Measurements from ENCODE around the gene LGR5. TPM values are rescaled to one million over a fixed set of nuclear protein-coding genes. Genes with fewer than 3 reads are reported as not detected.

Gene LGR5
- total RNA-seq, 1 experiment from 2014 or later: not detected

DNA sequence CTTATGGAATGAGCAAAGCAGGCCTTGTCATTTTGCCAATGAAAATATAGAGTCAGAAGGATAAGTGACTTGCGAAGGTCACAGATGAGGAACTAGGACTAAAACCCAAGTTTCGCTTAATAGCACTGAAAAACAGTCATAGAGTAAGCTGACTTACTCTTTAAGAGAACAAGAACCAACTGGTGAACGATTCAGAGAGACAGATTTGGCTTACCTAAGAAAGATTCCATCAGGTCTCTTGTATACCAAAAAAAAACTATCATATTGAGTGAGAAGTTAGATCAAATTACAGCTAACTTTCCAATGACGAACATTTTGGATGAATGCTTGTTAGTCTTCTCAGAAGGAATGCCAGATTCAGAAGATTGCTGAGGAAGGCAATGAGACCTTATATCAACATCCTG lies 149.9 kb downstream of the LGR5 start:
- ChIA-PET POLR2A (no interaction called here), CTCF (no interaction called here), RAD21 (ENCODE audit: low non-redundant PET in 1 of 2, low total read pairs in 2 of 2, uncharacterized antibody in 2 of 2, unreplicated experiment in 2 of 2) (no interaction called here)
- no peak overlapping the region for H3K9ac ChIP-seq (ENCODE audit: low read length)
- H3K36me3 ChIP-seq (ENCODE audit: control insufficient read depth in 1 of 2, insufficient read depth in 2 of 2, low read length in 2 of 2): no peaks in the 10 kb centered on the region
- H2AFZ ChIP-seq (ENCODE audit: low read depth, low read length, poor library complexity, severe bottlenecking): no peak overlapping the region
- no peaks in the 10 kb centered on the region for H3K79me2 ChIP-seq (ENCODE audit: insufficient read depth, low read length)
- H3K9me3 ChIP-seq (ENCODE audit: control insufficient read depth in 1 of 2, insufficient read depth in 1 of 2, low read depth in 1 of 2, low read length in 2 of 2): no peaks in the 10 kb centered on the region
- H3K4me2 ChIP-seq (ENCODE audit: low read length): no peak overlapping the region
- no peak overlapping the region for H3K27ac ChIP-seq (ENCODE audit: low read depth, low read length)
- H3K9me2 ChIP-seq (ENCODE audit: insufficient read depth): no peaks in the 10 kb centered on the region; the same call in 1 of the 2 replicates
- no peak for TF ChIP-seq CBX3 (IDR thresholded peaks at IDR 0.05; ENCODE audit: low read depth)
- TF ChIP-seq POLR2A (IDR thresholded peaks at IDR 0.05; ENCODE audit: borderline replicate concordance, extremely low read depth, insufficient read depth, insufficient read length): no peak
- TF ChIP-seq RAD21 (IDR thresholded peaks at IDR 0.05; ENCODE audit: low read depth): no peak
- TF ChIP-seq, protein P1, sequence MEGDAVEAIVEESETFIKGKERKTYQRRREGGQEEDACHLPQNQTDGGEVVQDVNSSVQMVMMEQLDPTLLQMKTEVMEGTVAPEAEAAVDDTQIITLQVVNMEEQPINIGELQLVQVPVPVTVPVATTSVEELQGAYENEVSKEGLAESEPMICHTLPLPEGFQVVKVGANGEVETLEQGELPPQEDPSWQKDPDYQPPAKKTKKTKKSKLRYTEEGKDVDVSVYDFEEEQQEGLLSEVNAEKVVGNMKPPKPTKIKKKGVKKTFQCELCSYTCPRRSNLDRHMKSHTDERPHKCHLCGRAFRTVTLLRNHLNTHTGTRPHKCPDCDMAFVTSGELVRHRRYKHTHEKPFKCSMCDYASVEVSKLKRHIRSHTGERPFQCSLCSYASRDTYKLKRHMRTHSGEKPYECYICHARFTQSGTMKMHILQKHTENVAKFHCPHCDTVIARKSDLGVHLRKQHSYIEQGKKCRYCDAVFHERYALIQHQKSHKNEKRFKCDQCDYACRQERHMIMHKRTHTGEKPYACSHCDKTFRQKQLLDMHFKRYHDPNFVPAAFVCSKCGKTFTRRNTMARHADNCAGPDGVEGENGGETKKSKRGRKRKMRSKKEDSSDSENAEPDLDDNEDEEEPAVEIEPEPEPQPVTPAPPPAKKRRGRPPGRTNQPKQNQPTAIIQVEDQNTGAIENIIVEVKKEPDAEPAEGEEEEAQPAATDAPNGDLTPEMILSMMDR (IDR thresholded peaks at IDR 0.05 in 2 of 3, conservative IDR thresholded peaks at IDR 0.05 in 1 of 3; ENCODE audit: borderline replicate concordance in 1 of 3, insufficient read depth in 1 of 3, low read depth in 2 of 3, low read length in 2 of 3): no peak
- no peak for TF ChIP-seq EZH2phosphoT487 (IDR thresholded peaks at IDR 0.05; ENCODE audit: borderline replicate concordance)
- no peak for TF ChIP-seq ELF1 (IDR thresholded peaks at IDR 0.05; ENCODE audit: borderline replicate concordance, low read depth)
- TF ChIP-seq, protein P2, sequence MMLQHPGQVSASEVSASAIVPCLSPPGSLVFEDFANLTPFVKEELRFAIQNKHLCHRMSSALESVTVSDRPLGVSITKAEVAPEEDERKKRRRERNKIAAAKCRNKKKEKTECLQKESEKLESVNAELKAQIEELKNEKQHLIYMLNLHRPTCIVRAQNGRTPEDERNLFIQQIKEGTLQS (IDR thresholded peaks at IDR 0.05): no peak
- TF ChIP-seq, protein P3, sequence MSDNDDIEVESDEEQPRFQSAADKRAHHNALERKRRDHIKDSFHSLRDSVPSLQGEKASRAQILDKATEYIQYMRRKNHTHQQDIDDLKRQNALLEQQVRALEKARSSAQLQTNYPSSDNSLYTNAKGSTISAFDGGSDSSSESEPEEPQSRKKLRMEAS (IDR thresholded peaks at IDR 0.05): no peak
- TF ChIP-seq, protein P4, sequence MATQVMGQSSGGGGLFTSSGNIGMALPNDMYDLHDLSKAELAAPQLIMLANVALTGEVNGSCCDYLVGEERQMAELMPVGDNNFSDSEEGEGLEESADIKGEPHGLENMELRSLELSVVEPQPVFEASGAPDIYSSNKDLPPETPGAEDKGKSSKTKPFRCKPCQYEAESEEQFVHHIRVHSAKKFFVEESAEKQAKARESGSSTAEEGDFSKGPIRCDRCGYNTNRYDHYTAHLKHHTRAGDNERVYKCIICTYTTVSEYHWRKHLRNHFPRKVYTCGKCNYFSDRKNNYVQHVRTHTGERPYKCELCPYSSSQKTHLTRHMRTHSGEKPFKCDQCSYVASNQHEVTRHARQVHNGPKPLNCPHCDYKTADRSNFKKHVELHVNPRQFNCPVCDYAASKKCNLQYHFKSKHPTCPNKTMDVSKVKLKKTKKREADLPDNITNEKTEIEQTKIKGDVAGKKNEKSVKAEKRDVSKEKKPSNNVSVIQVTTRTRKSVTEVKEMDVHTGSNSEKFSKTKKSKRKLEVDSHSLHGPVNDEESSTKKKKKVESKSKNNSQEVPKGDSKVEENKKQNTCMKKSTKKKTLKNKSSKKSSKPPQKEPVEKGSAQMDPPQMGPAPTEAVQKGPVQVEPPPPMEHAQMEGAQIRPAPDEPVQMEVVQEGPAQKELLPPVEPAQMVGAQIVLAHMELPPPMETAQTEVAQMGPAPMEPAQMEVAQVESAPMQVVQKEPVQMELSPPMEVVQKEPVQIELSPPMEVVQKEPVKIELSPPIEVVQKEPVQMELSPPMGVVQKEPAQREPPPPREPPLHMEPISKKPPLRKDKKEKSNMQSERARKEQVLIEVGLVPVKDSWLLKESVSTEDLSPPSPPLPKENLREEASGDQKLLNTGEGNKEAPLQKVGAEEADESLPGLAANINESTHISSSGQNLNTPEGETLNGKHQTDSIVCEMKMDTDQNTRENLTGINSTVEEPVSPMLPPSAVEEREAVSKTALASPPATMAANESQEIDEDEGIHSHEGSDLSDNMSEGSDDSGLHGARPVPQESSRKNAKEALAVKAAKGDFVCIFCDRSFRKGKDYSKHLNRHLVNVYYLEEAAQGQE (IDR thresholded peaks at IDR 0.05; ENCODE audit: low read depth): no peak
- TF ChIP-seq POLR2AphosphoS5 (IDR thresholded peaks at IDR 0.05; ENCODE audit: low read depth, low read length): no peak
- no peaks in the 10 kb centered on the region for H3K27me3 ChIP-seq (ENCODE audit: insufficient read depth, low read length)
- H4K20me1 ChIP-seq (ENCODE audit: insufficient read depth): no peaks in the 10 kb centered on the region
- DNase-seq (ENCODE audit: low read depth, low spot score) (no peak), ATAC-seq (no peak)
- intact Hi-C loops (cut with micrococcal nuclease): no loop called here
- H3K4me1 ChIP-seq (ENCODE audit: control insufficient read depth in 1 of 2, insufficient read depth in 2 of 2, low read length in 2 of 2): peaks cover 0 to 5% of the 10 kb centered on the region in 2 experiments; a peak in 1 of 4 replicates
- H3K4me3 ChIP-seq (replicated peaks in 1 of 2; ENCODE audit: low read depth in 1 of 2, low read length in 2 of 2): no peak overlapping the region
- BruUV-seq (replicated peaks): no TSS peak
